Activated naive CD4-positive, alpha-beta T cell treated with anti-CD3 and anti-CD28 coated beads, Interleukin-2, amount 50 U/mL, for 72 hours (primary cell): ENCODE data around the gene TMEM156. TPM values are rescaled to one million over a fixed set of nuclear protein-coding genes. Genes with fewer than 3 reads are reported as not detected.
"Not testable (repeated sequence)": the region's sequence is repeated elsewhere in the genome, so short reads cannot be mapped to it uniquely, and the experiment has no call there.

Experiments used
- ATAC-seq, 2 donors: fragments of 150-1000 bp; cut with Tn5 transposase; 2 replicates each; pipeline ENCODE4 v1.10.0; 2021; ENCODE audit warnings: mild to moderate bottlenecking in 2 of 2, moderate library complexity in 2 of 2
- DNase-seq, 2 donors: peaks; one replicate each; pipeline ENCODE4 v3.0.0; 2021 to 2022; ENCODE audit warnings: low spot score in 2 of 2
- H3K27ac Mint-ChIP-seq, 2 donors: one replicate each; pipeline ENCODE4 v1.8.0; 2022; ENCODE audit warnings: mild to moderate bottlenecking in 2 of 2, mixed read lengths in 2 of 2
- H3K36me3 Mint-ChIP-seq, 2 donors: one replicate each; pipeline ENCODE4 v1.8.0; 2022; ENCODE audit warnings: mixed read lengths in 2 of 2
- H3K9me3 Mint-ChIP-seq, 2 donors: one replicate each; pipeline ENCODE4 v1.8.0; 2022; ENCODE audit warnings: mixed read lengths in 2 of 2
- total RNA-seq, 2 donors: library from RNA; stranded (reverse); gene quantifications; one replicate each; pipeline ENCODE4 v1.2.3, GENCODE V29; 2022

TMEM156 gene
- total RNA-seq, 2 donors from 2014 or later = 13.8 to 24.0 TPM

GRCh38 chr4:38983291-38983690 is 48.9 kb downstream of the TMEM156 start:
- Mint-ChIP-seq H3K9me3 (peaks cover 3 to 4% of the 10 kb centered on the region in 2 donors), H3K27ac (peak overlapping the region; percentile 22 to 26), H3K36me3 (peaks cover 16 to 66% of the 10 kb centered on the region in 2 donors)
- ATAC-seq (no peak), DNase-seq (no peak)

GRCh38 chr4:38982361-38983095 is 49.7 kb downstream of the TMEM156 start:
- Mint-ChIP-seq H3K36me3 (peaks cover 16 to 62% of the 10 kb centered on the region in 2 donors), H3K27ac (peak overlapping the region; percentile 11 to 78), H3K9me3 (peaks cover 3 to 4% of the 10 kb centered on the region in 2 donors)
- DNase-seq (no peak), ATAC-seq (no peak)

- Mint-ChIP-seq H3K36me3 (peaks cover 13 to 59% of the 10 kb centered on the region in 2 donors), H3K9me3 (peaks cover 3 to 4% of the 10 kb centered on the region in 2 donors), H3K27ac (peak overlapping the region; percentile 66 to 78)
- peak; percentile 83 to 84 for ATAC-seq
- DNase-seq = peak in 1 of 2 donors; percentile 23
Observed at GRCh38 chr4:38980903-38981676, 51.1 kb downstream of the TMEM156 start.

- Mint-ChIP-seq H3K27ac (no peak overlapping the region), H3K36me3 (peaks cover 9 to 62% of the 10 kb centered on the region in 2 donors), H3K9me3 (peaks cover 3 to 4% of the 10 kb centered on the region in 2 donors)
- DNase-seq = no peak
- ATAC-seq = no peak
Observed at GRCh38 chr4:38979511-38980230, 52.5 kb downstream of the TMEM156 start.

GRCh38 chr4:38979081-38979480 is 53.1 kb downstream of the TMEM156 start:
- DNase-seq = no peak
- H3K9me3 Mint-ChIP-seq = peaks cover 3 to 4% of the 10 kb centered on the region in 2 donors
- H3K27ac Mint-ChIP-seq = peak overlapping the region in 1 of 2 donors; percentile 8
- peaks cover 9 to 62% of the 10 kb centered on the region in 2 donors for H3K36me3 Mint-ChIP-seq
- ATAC-seq = no peak

- no peak overlapping the region for H3K27ac Mint-ChIP-seq
- H3K36me3 Mint-ChIP-seq = peaks cover 5 to 35% of the 10 kb centered on the region in 2 donors
- DNase-seq = no peak
- peaks cover 3 to 4% of the 10 kb centered on the region in 2 donors for H3K9me3 Mint-ChIP-seq
- ATAC-seq = no peak
Observed at GRCh38 chr4:38976308-38976707, 55.9 kb downstream of the TMEM156 start.

GRCh38 chr4:38968668-38969067 is 63.5 kb downstream of the TMEM156 start:
- Mint-ChIP-seq H3K36me3 (peaks cover 20 to 57% of the 10 kb centered on the region in 2 donors), H3K27ac (peak overlapping the region in 1 of 2 donors; percentile 79), H3K9me3 (peaks cover 0 to 7% of the 10 kb centered on the region in 2 donors)
- DNase-seq = no peak
- no peak for ATAC-seq

DNA sequence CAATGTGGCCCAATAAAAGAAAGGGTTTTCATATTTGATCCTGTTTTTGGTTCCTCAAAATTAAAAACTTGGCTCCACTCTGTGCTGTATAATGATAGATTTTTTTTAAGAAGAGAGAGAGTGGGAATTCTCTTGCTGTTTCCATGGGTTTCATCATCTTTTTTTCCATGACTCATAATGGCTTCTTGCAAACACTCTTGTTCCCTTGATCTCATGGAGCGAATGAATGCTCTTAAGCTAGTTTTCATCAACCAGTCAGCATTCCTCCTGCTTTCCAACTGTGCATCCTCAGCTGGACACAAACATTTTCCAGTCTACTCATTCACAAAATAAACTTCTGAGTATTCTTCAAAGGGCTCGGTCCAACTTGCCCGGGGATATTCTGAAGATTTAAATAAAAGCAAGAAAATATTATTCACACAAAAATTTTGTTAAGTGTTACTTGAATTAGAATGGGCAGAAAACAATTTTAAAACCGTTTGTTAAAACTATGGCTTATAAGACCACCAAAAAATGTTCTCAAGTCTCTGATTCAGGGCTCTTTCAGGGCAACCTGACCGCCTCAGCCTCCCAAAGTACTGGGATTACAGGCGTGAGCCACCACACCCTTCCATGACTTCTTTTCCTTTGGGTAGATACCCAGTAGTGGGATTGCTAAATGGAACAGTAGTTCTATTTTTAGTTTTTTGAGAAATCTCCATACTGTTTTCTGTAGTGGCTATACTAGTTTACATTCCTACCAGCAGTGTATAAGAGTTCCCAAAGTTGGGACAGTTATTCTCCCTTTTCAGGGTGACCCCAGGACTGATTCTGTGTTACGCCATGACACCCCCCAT is 64.7 kb downstream of the TMEM156 start:
- ATAC-seq = peak; percentile 28 to 50

GRCh38 chr4:38965866-38966265 is 66.3 kb downstream of the TMEM156 start:
- DNase-seq (no peak), ATAC-seq (no peak)
- Mint-ChIP-seq H3K36me3 (peaks cover 20 to 70% of the 10 kb centered on the region in 2 donors), H3K9me3 (peaks cover 19 to 21% of the 10 kb centered on the region in 2 donors), H3K27ac (no peak overlapping the region)

More for the DNA sequence above, 64.7 kb downstream of the TMEM156 start:
- peak overlapping the region; percentile 79 to 81 for H3K27ac Mint-ChIP-seq
- no peak for DNase-seq
- peaks cover 6 to 7% of the 10 kb centered on the region in 2 donors for H3K9me3 Mint-ChIP-seq
- peaks cover 20 to 57% of the 10 kb centered on the region in 2 donors for H3K36me3 Mint-ChIP-seq

GRCh38 chr4:38964942-38965775 is 67.0 kb downstream of the TMEM156 start:
- no peak for ATAC-seq
- Mint-ChIP-seq H3K9me3 (peaks cover 19 to 21% of the 10 kb centered on the region in 2 donors), H3K36me3 (peaks cover 18 to 68% of the 10 kb centered on the region in 2 donors), H3K27ac (peak overlapping the region in 1 of 2 donors; percentile 65)
- DNase-seq = no peak

GRCh38 chr4:38959248-38959647 is 73.0 kb downstream of the TMEM156 start:
- Mint-ChIP-seq H3K36me3 (peaks cover 7 to 34% of the 10 kb centered on the region in 2 donors), H3K9me3 (peaks cover 23% of the 10 kb centered on the region in 2 donors)
- ATAC-seq, H3K27ac Mint-ChIP-seq, DNase-seq: not testable (repeated sequence)

- DNase-seq = no peak
- peaks cover 7 to 31% of the 10 kb centered on the region in 2 donors for H3K36me3 Mint-ChIP-seq
Observed at GRCh38 chr4:38958453-38959190, 73.6 kb downstream of the TMEM156 start.

DNA sequence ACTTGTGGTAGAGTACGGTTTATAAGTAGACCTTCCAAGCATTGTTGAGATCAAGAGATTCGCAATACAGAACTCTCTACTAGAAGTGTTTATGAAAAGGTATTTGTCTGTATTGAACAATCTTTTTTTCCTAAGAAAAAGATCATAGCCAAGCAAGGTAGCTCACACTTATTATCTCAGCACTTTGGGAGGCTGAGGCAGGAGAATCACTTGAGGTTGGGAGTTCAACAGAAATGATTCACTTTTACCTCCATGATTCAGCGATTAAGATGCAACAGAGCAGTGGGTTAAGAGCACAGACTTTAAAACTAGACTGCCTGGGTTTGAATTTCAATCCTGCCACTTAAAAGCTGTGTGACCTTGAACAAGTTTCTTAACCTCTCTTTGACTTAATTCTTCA is 74.3 kb downstream of the TMEM156 start:
- H3K36me3 Mint-ChIP-seq = peaks cover 7 to 31% of the 10 kb centered on the region in 2 donors
- peaks cover 19 to 23% of the 10 kb centered on the region in 2 donors for H3K9me3 Mint-ChIP-seq
- ATAC-seq = peak; percentile 78 to 80
- DNase-seq = no peak
- peak overlapping the region in 1 of 2 donors; percentile 22 for H3K27ac Mint-ChIP-seq

More at GRCh38 chr4:38958453-38959190, 73.6 kb downstream of the TMEM156 start:
- peak; percentile 29 to 57 for ATAC-seq
- Mint-ChIP-seq H3K27ac (peak overlapping the region in 1 of 2 donors; percentile 22), H3K9me3 (peaks cover 23% of the 10 kb centered on the region in 2 donors)

DNA sequence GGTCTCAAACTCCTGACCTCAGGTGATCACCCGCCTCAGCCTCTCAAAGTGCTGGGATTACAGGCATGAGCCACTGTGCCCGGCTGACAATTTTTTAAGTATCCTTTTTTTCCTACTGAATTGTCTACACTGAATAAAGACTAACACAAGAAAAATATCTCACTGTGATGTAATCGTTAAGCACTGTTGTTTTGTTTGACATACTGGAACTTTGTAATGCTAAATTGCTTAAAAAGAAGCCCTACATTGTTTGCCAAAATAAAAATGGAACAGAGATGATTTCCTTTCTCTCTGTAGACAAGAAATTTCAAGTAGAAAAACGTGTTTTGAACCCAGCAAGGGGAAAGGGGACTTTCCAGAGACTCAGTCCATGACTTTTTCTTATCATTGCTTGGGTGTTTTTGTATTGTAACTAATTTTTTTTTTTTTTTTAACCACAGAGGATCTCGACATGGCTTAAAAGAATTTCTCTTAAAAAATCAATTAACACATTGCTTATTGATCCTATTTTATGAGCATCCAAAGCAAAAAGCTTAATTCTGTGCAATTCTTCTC is 74.9 kb downstream of the TMEM156 start:
- peaks cover 17 to 23% of the 10 kb centered on the region in 2 donors for H3K9me3 Mint-ChIP-seq
- DNase-seq = no peak
- peaks cover 7 to 31% of the 10 kb centered on the region in 2 donors for H3K36me3 Mint-ChIP-seq
- H3K27ac Mint-ChIP-seq = peak overlapping the region; percentile 22 to 89
- peak; percentile 19 to 31 for ATAC-seq
